WTC11 (cell line): ENCODE measurements around the gene RSPH3. TPM values are rescaled to one million over a fixed set of nuclear protein-coding genes. Genes with fewer than 3 reads are reported as not detected.
A peak's percentile ranks its signal among the peaks of the same experiment; 100 is the strongest.

ENCODE experiments used
- ATAC-seq: fragments of 200-7000 bp; cut with Tn5 transposase; 2 replicates; pipeline ENCODE4 v1.10.0; 2021; ENCODE audit warnings: mild to moderate bottlenecking, moderate library complexity
- CTCF ChIA-PET: fragments of 300-600 bp; sonication (Branson Sonifier 250); formaldehyde crosslinking; loops from one replicate; lab custom pipeline; 2021; ENCODE audit warnings: antibody characterized with exemption; lab: Charles Lee
- POLR2A ChIA-PET: fragments of 350-600 bp; sonication (Branson Sonifier 250); formaldehyde crosslinking; loops from one replicate; lab custom pipeline; 2021; ENCODE audit warnings: antibody characterized with exemption; lab: Charles Lee
- DNase-seq: peaks from one replicate; pipeline ENCODE4 v3.0.0; 2021; ENCODE audit warnings: low spot score
- H3K27ac Mint-ChIP-seq: 2 replicates; pipeline ENCODE4 v1.8.0; 2021; ENCODE audit warnings: mixed read lengths
- H3K27me3 Mint-ChIP-seq: 2 replicates; pipeline ENCODE4 v1.8.0; 2021; ENCODE audit warnings: low read depth, mild to moderate bottlenecking, moderate library complexity, mixed read lengths
- H3K36me3 Mint-ChIP-seq: 2 replicates; pipeline ENCODE4 v1.8.0; 2021; ENCODE audit warnings: mixed read lengths
- H3K4me1 Mint-ChIP-seq: 2 replicates; pipeline ENCODE4 v1.8.0; 2022; ENCODE audit warnings: mixed read lengths
- H3K4me3 Mint-ChIP-seq: 2 replicates; pipeline ENCODE4 v1.8.0; 2021; ENCODE audit warnings: mild to moderate bottlenecking, moderate library complexity, mixed read lengths
- H3K9me3 Mint-ChIP-seq: 2 replicates; pipeline ENCODE4 v1.8.0; 2021; ENCODE audit warnings: mixed read lengths
- ATF3 ChIP-seq: sonication (generic); formaldehyde crosslinking; conservative IDR thresholded peaks from 2 replicates; pipeline ENCODE4 v1.8.1; 2022; ENCODE audit warnings: mild to moderate bottlenecking, missing genetic modification reagents
- ATF6 ChIP-seq: sonication (generic); formaldehyde crosslinking; IDR thresholded peaks from 2 replicates; pipeline ENCODE4 v1.8.1; 2023; ENCODE audit warnings: mild to moderate bottlenecking, missing genetic modification reagents
- EMX1 ChIP-seq: fragments of 250-450 bp; sonication (Bioruptor Pico); IDR thresholded peaks from 2 replicates; pipeline ENCODE4 v1.8.0; 2021; ENCODE audit warnings: mild to moderate bottlenecking
- ESRRA ChIP-seq: sonication (generic); formaldehyde crosslinking; IDR thresholded peaks from 2 replicates; pipeline ENCODE4 v1.8.1; 2022; ENCODE audit warnings: mild to moderate bottlenecking, missing genetic modification reagents, borderline replicate concordance
- FOXJ3 ChIP-seq: sonication (generic); formaldehyde crosslinking; IDR thresholded peaks from 2 replicates; pipeline ENCODE4 v1.9.0; 2021; ENCODE audit warnings: missing genetic modification reagents, mild to moderate bottlenecking, borderline replicate concordance
- HMGXB4 ChIP-seq: sonication (generic); formaldehyde crosslinking; IDR thresholded peaks from 2 replicates; pipeline ENCODE4 v1.8.1; 2023; ENCODE audit warnings: mild to moderate bottlenecking, moderate library complexity, missing genetic modification reagents
- MLX ChIP-seq: sonication (generic); formaldehyde crosslinking; IDR thresholded peaks from 2 replicates; pipeline ENCODE4 v1.8.1; 2023; ENCODE audit warnings: mild to moderate bottlenecking, missing genetic modification reagents, moderate library complexity
- MYBL2 ChIP-seq: sonication (generic); formaldehyde crosslinking; IDR thresholded peaks from 2 replicates; pipeline ENCODE4 v1.8.1; 2023; ENCODE audit warnings: mild to moderate bottlenecking, moderate library complexity, missing genetic modification reagents
- NR1H2 ChIP-seq: sonication (generic); formaldehyde crosslinking; IDR thresholded peaks from 2 replicates; pipeline ENCODE4 v1.9.0; 2021; ENCODE audit warnings: mild to moderate bottlenecking, moderate library complexity, missing genetic modification reagents
- PREB ChIP-seq: sonication (generic); formaldehyde crosslinking; IDR thresholded peaks from 2 replicates; pipeline ENCODE4 v1.8.1; 2022; ENCODE audit warnings: mild to moderate bottlenecking, missing genetic modification reagents, moderate library complexity, borderline replicate concordance
- SOX15 ChIP-seq: fragments of 250-450 bp; sonication (Bioruptor Pico); IDR thresholded peaks from 2 replicates; pipeline ENCODE4 v1.9.0; 2021; ENCODE audit warnings: mild to moderate bottlenecking
- STAT6 ChIP-seq: sonication (generic); formaldehyde crosslinking; conservative IDR thresholded peaks from 2 replicates; pipeline ENCODE4 v1.8.1; 2023; ENCODE audit warnings: mild to moderate bottlenecking, low read depth, missing genetic modification reagents, moderate library complexity
- TEAD1 ChIP-seq: sonication (generic); formaldehyde crosslinking; IDR thresholded peaks from 2 replicates; pipeline ENCODE4 v1.8.0; 2022; ENCODE audit warnings: mild to moderate bottlenecking, missing genetic modification reagents
- TEAD4 ChIP-seq: sonication (generic); formaldehyde crosslinking; IDR thresholded peaks from 2 replicates; pipeline ENCODE4 v1.8.0; 2022; ENCODE audit warnings: mild to moderate bottlenecking, missing genetic modification reagents
- TP53 ChIP-seq: sonication (generic); formaldehyde crosslinking; IDR thresholded peaks from 2 replicates; pipeline ENCODE4 v1.8.1; 2023; ENCODE audit warnings: mild to moderate bottlenecking, missing genetic modification reagents
- ZMAT4 ChIP-seq: fragments of 250-450 bp; sonication (Bioruptor Pico); IDR thresholded peaks from 2 replicates; pipeline ENCODE4 v1.9.0; 2021; ENCODE audit warnings: mild to moderate bottlenecking
- ZNF219 ChIP-seq: sonication (generic); formaldehyde crosslinking; IDR thresholded peaks from 2 replicates; pipeline ENCODE4 v1.8.0; 2023; ENCODE audit warnings: missing genetic modification reagents, mild to moderate bottlenecking, borderline replicate concordance
- ZNF263 ChIP-seq: sonication (generic); formaldehyde crosslinking; IDR thresholded peaks from 2 replicates; pipeline ENCODE4 v1.8.1; 2022; ENCODE audit warnings: low read depth, mild to moderate bottlenecking, moderate library complexity, missing genetic modification reagents
- ZNF317 ChIP-seq: sonication (generic); formaldehyde crosslinking; IDR thresholded peaks from 2 replicates; pipeline ENCODE4 v1.8.1; 2023; ENCODE audit warnings: low read depth, mild to moderate bottlenecking, moderate library complexity, missing genetic modification reagents, borderline replicate concordance
- ZNF416 ChIP-seq: fragments of 250-450 bp; sonication (Bioruptor Pico); IDR thresholded peaks from 2 replicates; pipeline ENCODE4 v1.9.0; 2021; ENCODE audit warnings: mild to moderate bottlenecking, inconsistent platforms
- ZSCAN18 ChIP-seq: fragments of 250-450 bp; sonication (Bioruptor Pico); IDR thresholded peaks from 2 replicates; pipeline ENCODE4 v2.1.2; 2022; ENCODE audit warnings: mild to moderate bottlenecking, moderate library complexity
- total RNA-seq: library from RNA; stranded (reverse); gene quantifications from 3 replicates; pipeline ENCODE4 v1.2.3, GENCODE V29; 2021

Gene RSPH3
- total RNA-seq, 1 experiment from 2014 or later = 3.2 TPM

- POLR2A ChIA-PET = no interaction called here
- ATAC-seq (no peak), DNase-seq (no peak)
- peaks cover 9% of the 10 kb centered on the region; the same call in 1 of the 2 replicates for H3K9me3 Mint-ChIP-seq
- no peak overlapping the region for H3K27ac Mint-ChIP-seq
- CTCF ChIA-PET = interaction anchor here (0.8 to 1.2 kb wide), 3 partner anchors 141 to 334 kb away, joined by 3 to 7 read pairs (median 3); no protein-coding TSS in a partner anchor
- no peak for TF ChIP-seq HMGXB4 (CRISPR knock-in tag)
- no peak for TF ChIP-seq ZNF219 (CRISPR knock-in tag)
- TF ChIP-seq ZSCAN18 (CRISPR knock-in tag) = no peak
- no peak for TF ChIP-seq EMX1
- no peaks in the 10 kb centered on the region for H3K4me1 Mint-ChIP-seq
- no peak overlapping the region for H3K4me3 Mint-ChIP-seq
- H3K27me3 Mint-ChIP-seq = no peaks in the 10 kb centered on the region; the same call in 1 of the 2 replicates
- H3K36me3 Mint-ChIP-seq = no peaks in the 10 kb centered on the region
Measured at GRCh38 chr6:158993639-158994038, 6.4 kb downstream of the RSPH3 start.

GRCh38 chr6:158991017-158991723 is 8.8 kb downstream of the RSPH3 start:
- Mint-ChIP-seq H3K27me3 (no peaks in the 10 kb centered on the region; the same call in 1 of the 2 replicates), H3K27ac (no peak overlapping the region), H3K36me3 (no peaks in the 10 kb centered on the region), H3K4me3 (no peak overlapping the region), H3K4me1 (no peaks in the 10 kb centered on the region), H3K9me3 (peaks cover 14% of the 10 kb centered on the region; the same call in 1 of the 2 replicates)
- ChIA-PET POLR2A (interaction anchor here (1.1 kb wide), 1 partner anchor 9 kb away, joined by 5 read pairs; the partner anchor contains the start of gene RSPH3), CTCF (interaction anchor here (0.5 to 2.1 kb wide), 16 partner anchors 9 to 300 kb away, joined by 3 to 10 read pairs (median 4); partner anchors contain the start of gene RSPH3)
- DNase-seq = peak; percentile 36
- peak; percentile 95 for ATAC-seq
- TF ChIP-seq TEAD4 (CRISPR knock-in tag) = no peak
- TF ChIP-seq STAT6 (CRISPR knock-in tag) = no peak
- TF ChIP-seq FOXJ3 (CRISPR knock-in tag) = no peak
- no peak for TF ChIP-seq PREB (CRISPR knock-in tag)
- no peak for TF ChIP-seq ZMAT4
- no peak for TF ChIP-seq ZNF416 (CRISPR knock-in tag)
- TF ChIP-seq NR1H2 (CRISPR knock-in tag) = no peak
- no peak for TF ChIP-seq ZNF263 (CRISPR knock-in tag)
- TF ChIP-seq MLX (CRISPR knock-in tag) = no peak
- TF ChIP-seq TP53 (CRISPR knock-in tag) = no peak
- no peak for TF ChIP-seq TEAD1
- TF ChIP-seq ATF6 = no peak
- TF ChIP-seq HMGXB4 (CRISPR knock-in tag) = no peak
- TF ChIP-seq ZNF317 = no peak
- TF ChIP-seq SOX15 (CRISPR knock-in tag) = no peak
- no peak for TF ChIP-seq ESRRA (CRISPR knock-in tag)
- no peak for TF ChIP-seq MYBL2 (CRISPR knock-in tag)
- TF ChIP-seq ATF3 (CRISPR knock-in tag) = no peak
